Ascending aorta (tissue), 2 donors: ENCODE results near the gene COPS4. TPM values are rescaled to one million over a fixed set of nuclear protein-coding genes. Genes with fewer than 3 reads are reported as not detected.
"Not testable (repeated sequence)": the region's sequence is repeated elsewhere in the genome, so short reads cannot be mapped to it uniquely, and the experiment has no call there.

Experiments used
- DNase-seq, 2 donors: peaks; one replicate each; pipeline ENCODE4 v3.0.0-alpha.2; 2019; ENCODE audit warnings: low spot score in 2 of 2
- H3K27ac ChIP-seq, 2 donors: fragments of 200-600 bp; sonication (generic); one replicate each; pipeline ENCODE4 v1.5.1; 2016 to 2017; ENCODE audit warnings: mild to moderate bottlenecking in 1 of 2
- H3K27me3 ChIP-seq: fragments of 200-600 bp; sonication (generic); one replicate; pipeline ENCODE4 v1.5.1; 2017
- H3K36me3 ChIP-seq, 2 donors: fragments of 200-600 bp; sonication (generic); one replicate each; pipeline ENCODE4 v1.5.1; 2016
- H3K4me1 ChIP-seq, 2 donors: fragments of 200-600 bp; sonication (generic); one replicate each; pipeline ENCODE4 v1.5.1; 2016 to 2017; ENCODE audit warnings: mild to moderate bottlenecking in 1 of 2
- H3K4me3 ChIP-seq, 2 donors: fragments of 200-600 bp; sonication (generic); one replicate each; pipeline ENCODE4 v1.5.1; 2016 to 2017; ENCODE audit warnings: mild to moderate bottlenecking in 1 of 2
- H3K9me3 ChIP-seq, 2 donors: fragments of 200-600 bp; sonication (generic); one replicate each; pipeline ENCODE4 v1.5.1; 2016
- CTCF ChIP-seq, 3 experiments: fragments of 200-600 bp in 2 of 3; fragments of 450-650 bp in 1 of 3; sonication (generic) in 2 of 3; IDR thresholded peaks; one replicate each; pipeline ENCODE4 v1.5.1; 2016 to 2019; ENCODE audit warnings: antibody characterized with exemption in 3 of 3, mild to moderate bottlenecking in 1 of 3, moderate library complexity in 1 of 3
- intact Hi-C: fragments of 100-400 bp; cut with DNase I; formaldehyde crosslinking; loops from one replicate; pipeline ENCODE4 v1.15.1; 2023
- total RNA-seq: library from RNA; depleted of rRNA; stranded (reverse); fragments of >200 nt; gene quantifications from one replicate; pipeline ENCODE4 v1.1.0, GENCODE V29; 2016

The COPS4 gene
- total RNA-seq, 1 donor from 2014 or later = 83.5 TPM

GRCh38 chr4:83019794-83020494, 15.0 kb upstream of the COPS4 start:
- Histone ChIP-seq H3K36me3 (no peaks in the 10 kb centered on the region), H3K4me3 (no peak overlapping the region), H3K9me3 (peaks cover 0 to 7% of the 10 kb centered on the region in 2 donors), H3K4me1 (no peaks in the 10 kb centered on the region), H3K27ac (no peak overlapping the region), H3K27me3 (no peaks in the 10 kb centered on the region)
- no peak for TF ChIP-seq CTCF (IDR thresholded peaks at IDR 0.05)
- DNase-seq = no peak
- intact Hi-C loops = loop anchor here (10.0 kb wide), 1 partner anchor 435 kb away; the partner anchor contains the start of genes HELQ and MRPS18C

- Histone ChIP-seq H3K27ac (no peak overlapping the region), H3K27me3 (no peaks in the 10 kb centered on the region), H3K9me3 (peaks cover 0 to 7% of the 10 kb centered on the region in 2 donors), H3K4me1 (no peaks in the 10 kb centered on the region), H3K36me3 (no peaks in the 10 kb centered on the region), H3K4me3 (no peak overlapping the region)
- no peak for TF ChIP-seq CTCF (IDR thresholded peaks at IDR 0.05)
- intact Hi-C loops = no loop called here
- no peak for DNase-seq
These were observed 12.1 kb upstream of the COPS4 start for GRCh38 chr4:83022724-83023450.

- H3K9me3 ChIP-seq, H3K36me3 ChIP-seq, H3K4me1 ChIP-seq, H3K27me3 ChIP-seq, DNase-seq, H3K27ac ChIP-seq, H3K4me3 ChIP-seq, intact Hi-C loops: not testable (repeated sequence)
These were observed 11.4 kb upstream of the COPS4 start for GRCh38 chr4:83023599-83023998.

GRCh38 chr4:83024233-83024632, 10.8 kb upstream of the COPS4 start:
- Histone ChIP-seq H3K27me3 (no peaks in the 10 kb centered on the region), H3K9me3 (peaks cover 0 to 7% of the 10 kb centered on the region in 2 donors), H3K27ac (no peak overlapping the region), H3K4me3 (no peak overlapping the region), H3K36me3 (no peaks in the 10 kb centered on the region), H3K4me1 (no peaks in the 10 kb centered on the region)
- intact Hi-C loops = no loop called here
- DNase-seq = no peak
- no peak for TF ChIP-seq CTCF (IDR thresholded peaks at IDR 0.05)

GRCh38 chr4:83025563-83025962, 9.4 kb upstream of the COPS4 start:
- H3K9me3 ChIP-seq = peaks cover 0 to 7% of the 10 kb centered on the region in 2 donors
- TF ChIP-seq CTCF (IDR thresholded peaks at IDR 0.05) = no peak
- no peak for DNase-seq
- no peaks in the 10 kb centered on the region for H3K27me3 ChIP-seq
- no peaks in the 10 kb centered on the region for H3K4me1 ChIP-seq
- intact Hi-C loops = no loop called here
- no peaks in the 10 kb centered on the region for H3K36me3 ChIP-seq
- H3K27ac ChIP-seq = no peak overlapping the region
- H3K4me3 ChIP-seq = no peak overlapping the region

- H3K9me3 ChIP-seq = peaks cover 0 to 7% of the 10 kb centered on the region in 2 donors
- intact Hi-C loops = no loop called here
- TF ChIP-seq CTCF (IDR thresholded peaks at IDR 0.05) = no peak
These were observed 6.0 kb upstream of the COPS4 start for GRCh38 chr4:83028976-83029375.

More at GRCh38 chr4:83028976-83029375, 6.0 kb upstream of the COPS4 start:
- H3K36me3 ChIP-seq = no peaks in the 10 kb centered on the region
- H3K27me3 ChIP-seq = no peaks in the 10 kb centered on the region
- no peak overlapping the region for H3K27ac ChIP-seq
- DNase-seq = no peak
- H3K4me1 ChIP-seq = no peaks in the 10 kb centered on the region
- H3K4me3 ChIP-seq = no peak overlapping the region
